Measurements from ENCODE around the gene AP3S2.

GRCh38 chr15:89802986-89803824, 90.6 kb downstream of the AP3S2 start:
- no peak for TF ChIP-seq CTCF (IDR thresholded peaks at IDR 0.05)
- no peak for TF ChIP-seq EZH2 (IDR thresholded peaks at IDR 0.05; ENCODE audit: borderline replicate concordance, insufficient read depth, low read depth, low read length, poor library complexity, severe bottlenecking)

Measured in B cell (primary cell).